Right atrium auricular region (tissue), 2 donors: ENCODE results near the gene GNPTAB. TPM values are rescaled to one million over a fixed set of nuclear protein-coding genes. Genes with fewer than 3 reads are reported as not detected.
"Not testable (repeated sequence)": the region's sequence is repeated elsewhere in the genome, so short reads cannot be mapped to it uniquely, and the experiment has no call there.

Experiments used
- DNase-seq: peaks from one replicate; pipeline ENCODE4 v3.0.0-alpha.2; 2019; ENCODE audit warnings: low spot score
- H3K27ac ChIP-seq, 2 donors: fragments of 200-600 bp; sonication (generic); 1 replicate in 1 of 2; 2 replicates in 1 of 2; pipeline ENCODE4 v1.5.1; 2016 to 2019
- H3K27me3 ChIP-seq, 2 donors: fragments of 200-600 bp; sonication (generic); one replicate each; pipeline versions ENCODE4 v1.5.1 to v1.6.0; 2017 to 2019
- H3K36me3 ChIP-seq: fragments of 200-600 bp; sonication (generic); one replicate; pipeline ENCODE4 v1.5.1; 2016
- H3K4me1 ChIP-seq, 2 donors: fragments of 200-600 bp; sonication (generic); one replicate each; pipeline versions ENCODE4 v1.5.1 to v1.6.0; 2017 to 2019
- H3K4me3 ChIP-seq, 2 donors: fragments of 200-600 bp; sonication (generic); 1 replicate in 1 of 2; 2 replicates in 1 of 2; pipeline ENCODE4 v1.5.1; 2017 to 2019; ENCODE audit warnings: mild to moderate bottlenecking in 1 of 2, moderate library complexity in 1 of 2
- H3K9me3 ChIP-seq, 2 donors: fragments of 200-600 bp; sonication (generic); one replicate each; pipeline ENCODE4 v1.5.1; 2019
- CTCF ChIP-seq, 2 donors: fragments of 200-600 bp; sonication (generic); IDR thresholded peaks; one replicate each; pipeline ENCODE4 v1.5.1; 2019; ENCODE audit warnings: antibody characterized with exemption in 2 of 2
- total RNA-seq, 2 donors: library from RNA; depleted of rRNA; stranded (reverse); fragments of >200 nt; gene quantifications; one replicate each; pipeline ENCODE4 v1.1.0, GENCODE V29; 2016

The GNPTAB gene
- total RNA-seq, 2 donors from 2014 or later, result 25.3 to 32.6 TPM

DNA sequence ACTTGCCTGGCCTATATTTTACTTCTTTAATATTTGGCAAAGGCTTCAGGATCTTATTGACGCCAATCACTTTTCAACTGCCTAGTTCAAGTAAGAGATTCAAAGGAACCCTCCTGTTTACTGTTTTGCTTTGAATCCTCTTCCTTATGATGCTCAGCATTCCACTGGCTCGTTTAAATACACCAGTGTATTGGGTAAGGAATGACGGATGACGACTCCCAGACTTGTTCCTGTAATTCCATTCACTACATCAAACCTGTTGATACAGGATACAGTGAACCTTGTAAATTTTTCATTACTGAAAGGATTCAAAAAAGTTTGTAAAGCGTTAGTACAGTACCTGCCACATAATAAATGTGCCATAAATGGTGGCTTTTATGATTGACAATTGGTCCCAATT, 89.8 kb downstream of the GNPTAB start:
- DNase-seq, result no peak
- H3K4me3 ChIP-seq, result no peak overlapping the region
- no peaks in the 10 kb centered on the region for H3K4me1 ChIP-seq
- H3K9me3 ChIP-seq, result no peaks in the 10 kb centered on the region
- no peak overlapping the region for H3K27ac ChIP-seq
- no peaks in the 10 kb centered on the region for H3K27me3 ChIP-seq
- peaks cover 61% of the 10 kb centered on the region for H3K36me3 ChIP-seq
- TF ChIP-seq CTCF (IDR thresholded peaks at IDR 0.05), result no peak

GRCh38 chr12:101740566-101740965, 90.2 kb downstream of the GNPTAB start:
- Histone ChIP-seq H3K9me3 (no peaks in the 10 kb centered on the region), H3K27me3 (no peaks in the 10 kb centered on the region), H3K36me3 (peaks cover 61% of the 10 kb centered on the region), H3K4me1 (no peaks in the 10 kb centered on the region), H3K4me3 (no peak overlapping the region), H3K27ac (no peak overlapping the region)
- DNase-seq, result no peak
- TF ChIP-seq CTCF (IDR thresholded peaks at IDR 0.05), result no peak

- H3K36me3 ChIP-seq, result peaks cover 56% of the 10 kb centered on the region
- DNase-seq, result no peak
Measured at GRCh38 chr12:101738920-101739665, 91.7 kb downstream of the GNPTAB start, which contains the start of gene SYCP3. Gene SYCP3, minus strand, starts transcription at chr12:101739462. Its CDS starts 1,527 bp downstream, at chr12:101737935.

DNA sequence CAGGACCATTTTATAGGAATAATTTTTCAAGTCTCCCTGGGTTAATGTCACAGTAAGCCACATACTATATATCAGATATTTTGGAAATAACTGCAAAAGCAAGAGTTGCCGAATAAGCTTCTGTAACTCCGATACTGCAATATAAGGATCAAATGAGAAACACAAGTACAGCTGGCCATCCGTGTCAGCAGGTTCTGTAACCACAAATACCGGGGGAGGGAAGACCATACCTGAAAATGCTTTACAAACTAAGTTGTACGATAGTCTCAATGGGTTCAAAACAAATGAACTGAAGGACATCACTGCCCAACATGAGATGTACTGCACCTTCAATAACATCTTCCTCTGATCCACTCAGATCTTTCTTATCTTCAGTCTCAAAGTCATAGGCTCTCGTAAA, 93.3 kb downstream of the GNPTAB start:
- Histone ChIP-seq H3K27me3 (no peaks in the 10 kb centered on the region), H3K9me3 (no peaks in the 10 kb centered on the region), H3K27ac (no peak overlapping the region), H3K36me3 (peaks cover 59% of the 10 kb centered on the region), H3K4me1 (no peaks in the 10 kb centered on the region), H3K4me3 (no peak overlapping the region)
- no peak for DNase-seq
- TF ChIP-seq CTCF (IDR thresholded peaks at IDR 0.05), result no peak

More at GRCh38 chr12:101738920-101739665, 91.7 kb downstream of the GNPTAB start, which contains the start of gene SYCP3:
- TF ChIP-seq CTCF (IDR thresholded peaks at IDR 0.05), result no peak
- Histone ChIP-seq H3K4me1 (no peaks in the 10 kb centered on the region), H3K27ac (no peak within 1 kb of the TSS), H3K9me3 (no peaks in the 10 kb centered on the region), H3K4me3 (no peak within 1 kb of the TSS), H3K27me3 (no peaks in the 10 kb centered on the region)

GRCh38 chr12:101734482-101734881, 96.3 kb downstream of the GNPTAB start:
- H3K27ac ChIP-seq, H3K4me1 ChIP-seq, H3K4me3 ChIP-seq, H3K9me3 ChIP-seq, H3K27me3 ChIP-seq, DNase-seq: not testable (repeated sequence)
- peaks cover 58% of the 10 kb centered on the region for H3K36me3 ChIP-seq

DNA sequence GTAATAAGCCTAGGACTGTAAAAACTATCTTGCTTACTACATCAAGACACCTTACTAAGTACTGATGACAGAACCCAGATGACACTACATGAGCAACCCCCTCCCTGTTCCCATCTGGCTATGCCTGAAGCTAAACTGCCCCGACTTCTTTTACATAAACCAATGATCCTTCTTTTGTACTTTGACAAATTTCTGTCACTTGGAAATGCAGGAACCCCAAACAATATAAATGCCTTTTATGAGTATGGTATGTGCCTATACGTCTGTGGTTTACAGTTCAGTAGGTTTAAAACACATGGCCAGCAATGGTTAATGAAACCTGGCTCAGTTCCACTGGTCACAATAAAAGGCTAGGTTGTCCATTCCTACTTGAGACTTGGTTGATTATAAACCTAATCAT, 97.6 kb downstream of the GNPTAB start:
- no peak for DNase-seq
- H3K4me1 ChIP-seq, result no peaks in the 10 kb centered on the region
- H3K27me3 ChIP-seq, result no peaks in the 10 kb centered on the region
- peaks cover 47% of the 10 kb centered on the region for H3K36me3 ChIP-seq
- no peak overlapping the region for H3K4me3 ChIP-seq
- H3K27ac ChIP-seq, result no peak overlapping the region
- no peaks in the 10 kb centered on the region for H3K9me3 ChIP-seq
- TF ChIP-seq CTCF (IDR thresholded peaks at IDR 0.05), result no peak
